ENCODE results near the gene SLC7A4.

SLC7A4 gene

GRCh38 chr22:21030032-21030431, 2.3 kb downstream of the SLC7A4 start:
- H3K79me2 ChIP-seq (ENCODE audit: insufficient read depth, low read length), result no peaks in the 10 kb centered on the region
- no peak overlapping the region for H3K9ac ChIP-seq (ENCODE audit: low read depth, low read length)
- H2AFZ ChIP-seq (ENCODE audit: low read depth, low read length), result no peak overlapping the region
- H4K20me1 ChIP-seq (ENCODE audit: insufficient read depth, low read length), result 0 out of 2 replicates have a peak, but pooled peaks cover 3% of the 10 kb centered on the region
- no peak for ATAC-seq (ENCODE audit: insufficient read depth, low read depth)
- H3K9me3 ChIP-seq (ENCODE audit: insufficient read depth, low read length, severe bottlenecking), result no peaks in the 10 kb centered on the region
- H3K27ac ChIP-seq (ENCODE audit: low read length), result no peak overlapping the region
- H3K4me1 ChIP-seq (ENCODE audit: insufficient read depth, low read length), result peaks cover 10% of the 10 kb centered on the region
- H3K4me2 ChIP-seq (ENCODE audit: insufficient read depth, low read length), result no peak overlapping the region
- TF ChIP-seq CTCF (IDR thresholded peaks at IDR 0.05; ENCODE audit: borderline replicate concordance, extremely low read depth, low read length, poor library complexity, severe bottlenecking) (no peak), EZH2 (IDR thresholded peaks at IDR 0.05; ENCODE audit: borderline replicate concordance, low read depth, low read length, severe bottlenecking) (no peak)
- H3K27me3 ChIP-seq (ENCODE audit: insufficient read depth, low read length, poor library complexity), result no peaks in the 10 kb centered on the region
- DNase-seq, result no peak
- H3K36me3 ChIP-seq (ENCODE audit: insufficient read depth, low read length), result no peaks in the 10 kb centered on the region
- H3K4me3 ChIP-seq (ENCODE audit: low read depth in 1 of 2, low read length in 2 of 2), result no peak overlapping the region

- H3K79me2 ChIP-seq (ENCODE audit: insufficient read depth, low read length), result no peaks in the 10 kb centered on the region
- H3K27ac ChIP-seq (ENCODE audit: low read length), result no peak overlapping the region
- H3K4me3 ChIP-seq (ENCODE audit: low read depth in 1 of 2, low read length in 2 of 2), result no peak overlapping the region
- H3K4me1 ChIP-seq (ENCODE audit: insufficient read depth, low read length), result peaks cover 10% of the 10 kb centered on the region
- H3K36me3 ChIP-seq (ENCODE audit: insufficient read depth, low read length), result no peaks in the 10 kb centered on the region
- no peak overlapping the region for H2AFZ ChIP-seq (ENCODE audit: low read depth, low read length)
- no peaks in the 10 kb centered on the region for H3K9me3 ChIP-seq (ENCODE audit: insufficient read depth, low read length, severe bottlenecking)
- DNase-seq, result no peak
- 0 out of 2 replicates have a peak, but pooled peaks cover 3% of the 10 kb centered on the region for H4K20me1 ChIP-seq (ENCODE audit: insufficient read depth, low read length)
- ATAC-seq (ENCODE audit: insufficient read depth, low read depth), result no peak
- H3K27me3 ChIP-seq (ENCODE audit: insufficient read depth, low read length, poor library complexity), result no peaks in the 10 kb centered on the region
- H3K9ac ChIP-seq (ENCODE audit: low read depth, low read length), result no peak overlapping the region
- no peak overlapping the region for H3K4me2 ChIP-seq (ENCODE audit: insufficient read depth, low read length)
- TF ChIP-seq CTCF (IDR thresholded peaks at IDR 0.05; ENCODE audit: borderline replicate concordance, extremely low read depth, low read length, poor library complexity, severe bottlenecking), result no peak
- TF ChIP-seq EZH2 (IDR thresholded peaks at IDR 0.05; ENCODE audit: borderline replicate concordance, low read depth, low read length, severe bottlenecking), result no peak
These were observed 2.8 kb downstream of the SLC7A4 start for GRCh38 chr22:21029486-21030025.

GRCh38 chr22:21028277-21029251, 3.8 kb downstream of the SLC7A4 start:
- ATAC-seq (ENCODE audit: insufficient read depth, low read depth) (no peak), DNase-seq (no peak)
- no peak overlapping the region for H2AFZ ChIP-seq (ENCODE audit: low read depth, low read length)
- TF ChIP-seq EZH2 (IDR thresholded peaks at IDR 0.05; ENCODE audit: borderline replicate concordance, low read depth, low read length, severe bottlenecking) (no peak), CTCF (IDR thresholded peaks at IDR 0.05; ENCODE audit: borderline replicate concordance, extremely low read depth, low read length, poor library complexity, severe bottlenecking) (no peak)
- H3K27ac ChIP-seq (ENCODE audit: low read length), result no peak overlapping the region
- no peaks in the 10 kb centered on the region for H3K9me3 ChIP-seq (ENCODE audit: insufficient read depth, low read length, severe bottlenecking)
- H3K27me3 ChIP-seq (ENCODE audit: insufficient read depth, low read length, poor library complexity), result no peaks in the 10 kb centered on the region
- H3K36me3 ChIP-seq (ENCODE audit: insufficient read depth, low read length), result no peaks in the 10 kb centered on the region
- no peak overlapping the region for H3K4me3 ChIP-seq (ENCODE audit: low read depth in 1 of 2, low read length in 2 of 2)
- peaks cover 10% of the 10 kb centered on the region for H3K4me1 ChIP-seq (ENCODE audit: insufficient read depth, low read length)
- H3K79me2 ChIP-seq (ENCODE audit: insufficient read depth, low read length), result no peaks in the 10 kb centered on the region
- 0 out of 2 replicates have a peak, but pooled peaks cover 3% of the 10 kb centered on the region for H4K20me1 ChIP-seq (ENCODE audit: insufficient read depth, low read length)
- no peak overlapping the region for H3K9ac ChIP-seq (ENCODE audit: low read depth, low read length)
- H3K4me2 ChIP-seq (ENCODE audit: insufficient read depth, low read length), result no peak overlapping the region

Measured in DND-41 (cell line).